Measurements from ENCODE around the gene ZNF70. TPM values are rescaled to one million over a fixed set of nuclear protein-coding genes. Genes with fewer than 3 reads are reported as not detected.

ZNF70 gene
- total and polyA plus RNA-seq, 2 donors (not counting 1 experiment from before 2014, with no cell fraction given): 2.1 to 8.3 TPM

GRCh38 chr22:23704062-23704461 is 46.9 kb downstream of the ZNF70 start:
- Histone ChIP-seq H2AFZ (ENCODE audit: insufficient read depth, low read depth, low read length, poor library complexity, severe bottlenecking) (no peak overlapping the region), H3K36me3 (replicated peaks in 1 of 2; ENCODE audit: control extremely low read depth in 1 of 2, control insufficient read depth in 1 of 2, extremely low read depth in 1 of 2, insufficient read depth in 2 of 2, low read length in 1 of 2) (peaks cover 12 to 79% of the 10 kb centered on the region in 2 experiments), H3K9ac (ENCODE audit: low read length) (no peak overlapping the region), H3K9me3 (ENCODE audit: control extremely low read depth in 1 of 3, control insufficient read depth in 2 of 3, insufficient read depth in 1 of 3, low read length in 2 of 3) (no peaks in the 10 kb centered on the region), H3K4me1 (ENCODE audit: control insufficient read depth in 2 of 2, insufficient read depth in 2 of 2, low read length in 2 of 2) (no peaks in the 10 kb centered on the region), H3K4me3 (ENCODE audit: control extremely low read depth in 1 of 5, extremely low read depth in 1 of 5, insufficient read depth in 1 of 5, low read depth in 2 of 5, low read length in 4 of 5) (no peak overlapping the region), H3K27ac (ENCODE audit: low read length in 2 of 2) (no peak overlapping the region), H3K27me3 (replicated peaks in 1 of 4; ENCODE audit: control extremely low read depth in 1 of 4, control insufficient read depth in 3 of 4, insufficient read depth in 4 of 4, low read length in 3 of 4) (no peaks in the 10 kb centered on the region), H3K79me2 (ENCODE audit: control insufficient read depth, insufficient read depth, low read length) (peaks cover 46% of the 10 kb centered on the region), H4K20me1 (ENCODE audit: control insufficient read depth, insufficient read depth, low read length, poor library complexity, severe bottlenecking) (peaks cover 25% of the 10 kb centered on the region), H3K4me2 (replicated peaks; ENCODE audit: low read depth, low read length, poor library complexity, severe bottlenecking) (no peak overlapping the region)
- no peak overlapping the region for H3K4me3 Mint-ChIP-seq
- DNase-seq (no peak), ATAC-seq (ENCODE audit: low read depth) (no peak)
- H3K27ac Mint-ChIP-seq: no peak overlapping the region
- H3K27me3 Mint-ChIP-seq: no peaks in the 10 kb centered on the region
- WGBS (ENCODE audit: insufficient coverage): 88% methylated on average over 3 of the region's 5 CpGs
- peaks cover 1% of the 10 kb centered on the region for H3K4me1 Mint-ChIP-seq
- TF ChIP-seq, protein P1, sequence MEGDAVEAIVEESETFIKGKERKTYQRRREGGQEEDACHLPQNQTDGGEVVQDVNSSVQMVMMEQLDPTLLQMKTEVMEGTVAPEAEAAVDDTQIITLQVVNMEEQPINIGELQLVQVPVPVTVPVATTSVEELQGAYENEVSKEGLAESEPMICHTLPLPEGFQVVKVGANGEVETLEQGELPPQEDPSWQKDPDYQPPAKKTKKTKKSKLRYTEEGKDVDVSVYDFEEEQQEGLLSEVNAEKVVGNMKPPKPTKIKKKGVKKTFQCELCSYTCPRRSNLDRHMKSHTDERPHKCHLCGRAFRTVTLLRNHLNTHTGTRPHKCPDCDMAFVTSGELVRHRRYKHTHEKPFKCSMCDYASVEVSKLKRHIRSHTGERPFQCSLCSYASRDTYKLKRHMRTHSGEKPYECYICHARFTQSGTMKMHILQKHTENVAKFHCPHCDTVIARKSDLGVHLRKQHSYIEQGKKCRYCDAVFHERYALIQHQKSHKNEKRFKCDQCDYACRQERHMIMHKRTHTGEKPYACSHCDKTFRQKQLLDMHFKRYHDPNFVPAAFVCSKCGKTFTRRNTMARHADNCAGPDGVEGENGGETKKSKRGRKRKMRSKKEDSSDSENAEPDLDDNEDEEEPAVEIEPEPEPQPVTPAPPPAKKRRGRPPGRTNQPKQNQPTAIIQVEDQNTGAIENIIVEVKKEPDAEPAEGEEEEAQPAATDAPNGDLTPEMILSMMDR (IDR thresholded peaks at IDR 0.05): no peak
- no peak for TF ChIP-seq EZH2 (IDR thresholded peaks at IDR 0.05; ENCODE audit: borderline replicate concordance, insufficient read depth, low read depth, low read length, poor library complexity, severe bottlenecking)
- H3K9me3 Mint-ChIP-seq (ENCODE audit: insufficient read depth): no peaks in the 10 kb centered on the region
- POLR2A ChIA-PET: no interaction called here
- CTCF ChIA-PET: no interaction called here
- intact Hi-C loops (cut with micrococcal nuclease): no loop called here

DNA sequence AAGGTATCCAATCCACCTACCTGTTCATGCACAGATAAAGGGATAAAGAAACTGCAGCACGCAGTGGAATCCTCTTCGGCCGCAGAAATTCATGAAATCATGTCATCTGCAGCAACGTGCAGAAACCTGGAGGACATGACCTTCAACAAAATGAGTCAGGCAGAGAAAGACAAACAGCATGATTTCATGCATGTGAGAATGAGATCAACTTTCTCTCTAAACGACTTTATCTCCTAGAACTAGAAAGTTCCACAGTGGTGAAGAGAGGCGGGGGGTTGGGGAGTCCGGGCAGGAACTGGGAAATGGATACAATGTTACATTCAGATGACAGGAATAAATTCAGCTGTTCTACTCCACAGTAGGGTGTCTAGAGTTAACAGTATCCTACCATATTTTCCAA is 50.2 kb downstream of the ZNF70 start:
- TF ChIP-seq, protein P1 (IDR thresholded peaks at IDR 0.05): no peak
- no peak for TF ChIP-seq EZH2 (IDR thresholded peaks at IDR 0.05; ENCODE audit: borderline replicate concordance, insufficient read depth, low read depth, low read length, poor library complexity, severe bottlenecking)
- H3K27me3 ChIP-seq (replicated peaks in 1 of 4; ENCODE audit: control extremely low read depth in 1 of 4, control insufficient read depth in 3 of 4, insufficient read depth in 4 of 4, low read length in 3 of 4): no peaks in the 10 kb centered on the region
- no peak overlapping the region for H3K27ac ChIP-seq (ENCODE audit: low read length in 2 of 2)
- Mint-ChIP-seq H3K27ac (no peak overlapping the region), H3K4me3 (no peak overlapping the region), H3K27me3 (no peaks in the 10 kb centered on the region), H3K9me3 (ENCODE audit: insufficient read depth) (no peaks in the 10 kb centered on the region), H3K4me1 (peaks cover 20% of the 10 kb centered on the region)
- WGBS (ENCODE audit: insufficient coverage): 88% methylated on average over 4 of the region's 7 CpGs
- DNase-seq (no peak), ATAC-seq (ENCODE audit: low read depth) (no peak)
- no peaks in the 10 kb centered on the region for H3K9me3 ChIP-seq (ENCODE audit: control extremely low read depth in 1 of 3, control insufficient read depth in 2 of 3, insufficient read depth in 1 of 3, low read length in 2 of 3)
- H3K4me3 ChIP-seq (ENCODE audit: control extremely low read depth in 1 of 5, extremely low read depth in 1 of 5, insufficient read depth in 1 of 5, low read depth in 2 of 5, low read length in 4 of 5): no peak overlapping the region
- peaks cover 25% of the 10 kb centered on the region for H4K20me1 ChIP-seq (ENCODE audit: control insufficient read depth, insufficient read depth, low read length, poor library complexity, severe bottlenecking)
- peaks cover 60% of the 10 kb centered on the region for H3K79me2 ChIP-seq (ENCODE audit: control insufficient read depth, insufficient read depth, low read length)
- H3K36me3 ChIP-seq (replicated peaks in 1 of 2; ENCODE audit: control extremely low read depth in 1 of 2, control insufficient read depth in 1 of 2, extremely low read depth in 1 of 2, insufficient read depth in 2 of 2, low read length in 1 of 2): peaks cover 11 to 59% of the 10 kb centered on the region in 2 experiments
- no peak overlapping the region for H2AFZ ChIP-seq (ENCODE audit: insufficient read depth, low read depth, low read length, poor library complexity, severe bottlenecking)
- intact Hi-C loops (cut with micrococcal nuclease): no loop called here
- no peak overlapping the region for H3K4me2 ChIP-seq (replicated peaks; ENCODE audit: low read depth, low read length, poor library complexity, severe bottlenecking)
- CTCF ChIA-PET: interaction anchor here (0.6 kb wide), 1 partner anchor 151 kb away, joined by 3 read pairs; no protein-coding TSS in a partner anchor
- H3K4me1 ChIP-seq (ENCODE audit: control insufficient read depth in 2 of 2, insufficient read depth in 2 of 2, low read length in 2 of 2): peaks cover 19 to 21% of the 10 kb centered on the region in 2 donors
- POLR2A ChIA-PET: no interaction called here
- H3K9ac ChIP-seq (ENCODE audit: low read length): no peak overlapping the region

Data from B cell (primary cell).